GM19324 (cell line): Measurements from ENCODE around the gene ARHGEF4.
"Not testable (repeated sequence)": the region's sequence is repeated elsewhere in the genome, so short reads cannot be mapped to it uniquely, and the experiment has no call there.

Experiments used
- ATAC-seq: cut with Tn5 transposase; IDR thresholded peaks from one replicate; pipeline ENCODE4 v1.9.1; 2021; ENCODE audit warnings: mild to moderate bottlenecking, moderate library complexity; ENCODE audit not compliant: unreplicated experiment, low FRiP score

ARHGEF4 gene

DNA sequence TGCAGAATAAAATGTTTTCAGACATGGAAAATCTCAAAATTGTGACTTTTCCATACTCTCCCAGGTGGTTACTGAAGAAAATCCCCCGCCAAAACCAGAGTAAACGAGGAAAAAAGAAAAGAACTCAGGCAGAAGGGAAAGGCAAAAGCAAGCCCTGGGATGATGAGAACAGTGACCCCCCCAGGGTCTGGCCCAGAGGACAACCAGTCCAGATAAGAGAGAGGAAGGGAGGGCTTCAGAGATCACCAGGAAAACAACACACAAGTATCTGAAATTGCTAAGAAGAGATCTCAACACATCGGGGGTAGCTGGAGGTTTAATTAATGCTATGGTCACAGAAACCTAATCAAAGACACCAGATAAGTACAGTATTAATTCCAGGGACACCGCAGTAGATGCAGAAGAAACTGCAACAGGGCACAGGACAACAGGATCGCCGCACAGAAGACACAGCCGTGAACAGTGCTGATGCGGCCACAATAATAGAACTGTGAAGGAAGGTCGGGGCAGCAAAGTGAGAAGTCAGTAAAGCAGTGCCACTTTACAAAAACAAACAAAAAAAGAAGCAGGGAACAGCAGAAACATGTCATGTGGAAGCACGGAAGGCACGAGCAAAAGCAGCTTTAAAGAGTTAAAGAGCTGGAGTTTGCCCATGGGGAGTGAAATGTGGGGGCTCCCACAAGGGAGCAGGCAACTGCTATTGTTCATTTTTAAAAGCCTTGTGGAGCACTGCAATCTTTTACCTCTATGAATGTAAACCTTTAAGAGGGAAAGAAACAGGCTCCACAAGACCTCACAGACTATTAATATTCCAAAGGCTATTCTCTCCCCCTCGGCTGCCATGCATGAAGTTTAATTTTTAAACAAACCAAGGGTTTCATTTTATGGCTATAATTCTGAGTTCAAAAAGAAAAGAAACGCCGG, 228.1 kb downstream of the ARHGEF4 start:
- ATAC-seq = no peak

DNA sequence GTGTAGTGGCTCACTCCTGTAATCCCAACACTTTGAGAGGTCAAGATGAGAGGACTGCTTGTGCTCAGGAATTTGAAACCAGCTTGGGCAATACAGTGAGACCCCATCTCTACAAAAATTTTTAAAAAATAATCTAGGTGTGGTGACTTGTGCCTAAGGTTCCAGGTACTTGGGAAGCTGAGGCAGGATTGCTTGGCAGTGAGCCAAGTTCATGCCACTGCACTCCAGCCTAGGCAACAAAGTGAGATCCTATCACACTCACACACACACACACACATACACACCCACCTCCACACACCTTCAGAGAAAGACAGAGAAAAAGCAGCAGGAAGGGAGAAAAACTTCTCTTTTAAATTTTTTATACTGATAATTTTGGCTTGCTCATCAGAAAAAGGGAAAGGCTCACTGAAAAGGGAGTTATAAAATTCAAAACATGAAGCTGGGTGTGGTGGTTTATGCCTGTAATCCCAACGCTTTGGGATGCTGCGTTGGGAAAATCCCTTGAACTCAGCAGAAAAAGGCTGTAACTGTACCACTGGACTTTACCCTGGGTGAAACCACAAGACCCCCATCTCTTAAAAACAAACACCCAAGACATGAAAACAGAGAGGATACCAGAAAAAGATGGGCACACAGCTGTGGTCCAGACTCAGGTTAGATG, 230.9 kb downstream of the ARHGEF4 start:
- ATAC-seq = no peak

GRCh38 chr2:131068172-131068571, 231.5 kb downstream of the ARHGEF4 start:
- ATAC-seq = not testable (repeated sequence)

GRCh38 chr2:131075578-131075977, 238.9 kb downstream of the ARHGEF4 start:
- not testable (repeated sequence) for ATAC-seq

- no peak for ATAC-seq
These were observed 240.0 kb downstream of the ARHGEF4 start for GRCh38 chr2:131076707-131077106.

DNA sequence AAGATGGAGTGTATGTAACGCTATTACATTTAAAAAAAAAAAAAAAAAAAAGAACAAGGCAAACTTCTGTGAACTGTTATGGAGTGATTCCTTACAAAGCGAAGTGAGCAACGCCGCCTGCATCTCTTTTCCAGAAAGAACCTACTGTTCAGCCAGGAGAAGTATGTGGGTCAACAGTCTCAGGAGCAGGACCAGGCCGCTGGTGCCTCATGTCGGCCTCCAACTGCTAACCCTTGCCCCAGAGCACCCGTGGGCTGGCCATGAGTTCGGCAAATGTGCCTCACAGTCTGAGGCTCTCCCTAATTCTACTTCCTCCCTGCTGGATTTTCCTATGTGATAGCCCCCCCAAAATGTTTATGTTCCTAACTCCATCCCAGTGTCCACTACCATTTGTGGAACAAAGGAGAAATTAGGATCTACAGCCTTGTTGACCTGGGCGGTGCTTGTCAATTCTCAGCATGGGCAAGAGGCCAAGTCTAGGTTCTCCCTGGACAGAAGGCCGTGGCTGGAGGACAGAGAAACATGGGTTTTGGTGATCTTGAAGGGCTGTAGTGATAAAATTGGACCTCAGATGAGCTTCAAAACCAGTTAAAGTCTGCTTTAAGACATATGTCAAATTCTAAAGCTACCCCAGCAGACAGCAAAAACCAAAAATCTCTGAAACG, 240.6 kb downstream of the ARHGEF4 start:
- no peak for ATAC-seq

DNA sequence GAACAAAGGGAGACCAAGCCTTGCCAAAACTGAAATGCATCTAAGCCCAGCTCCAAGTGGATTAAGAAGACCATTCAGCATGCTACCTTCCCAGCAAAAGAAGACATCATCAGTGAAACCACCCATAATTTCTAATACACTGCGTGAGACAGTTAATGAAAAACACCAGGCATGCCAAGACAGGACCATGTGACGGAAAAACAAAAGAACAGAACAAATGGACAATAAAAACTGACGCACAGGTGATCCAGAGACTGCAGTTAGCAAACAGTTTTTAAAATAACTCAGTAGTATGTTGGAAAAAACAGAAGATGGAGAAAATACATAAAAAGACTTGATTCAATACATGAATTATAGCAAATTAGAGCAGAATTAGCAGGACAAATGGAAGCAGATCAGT, 241.3 kb downstream of the ARHGEF4 start:
- ATAC-seq = no peak

DNA sequence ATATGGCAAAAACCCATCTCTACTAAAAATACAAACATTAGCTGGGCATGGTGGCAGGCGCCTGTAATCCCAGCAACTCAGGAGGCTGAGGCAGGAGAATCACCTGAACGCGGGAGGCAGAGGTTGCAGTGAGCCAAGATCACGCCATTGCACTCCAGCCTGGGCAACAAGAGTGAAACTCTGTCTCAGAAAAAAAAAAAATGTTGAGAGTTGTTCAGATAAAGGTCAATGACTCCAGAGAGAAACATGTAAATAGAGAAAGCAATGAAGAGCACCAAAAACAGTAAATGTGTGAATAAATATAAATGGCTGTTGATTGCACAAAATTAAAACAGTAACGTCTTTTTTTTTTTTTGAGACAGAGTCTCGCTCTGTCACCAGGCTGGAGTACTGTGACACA, 243.2 kb downstream of the ARHGEF4 start:
- ATAC-seq = not testable (repeated sequence)

- ATAC-seq = no peak
These were observed 244.5 kb downstream of the ARHGEF4 start for GRCh38 chr2:131081190-131081589.

DNA sequence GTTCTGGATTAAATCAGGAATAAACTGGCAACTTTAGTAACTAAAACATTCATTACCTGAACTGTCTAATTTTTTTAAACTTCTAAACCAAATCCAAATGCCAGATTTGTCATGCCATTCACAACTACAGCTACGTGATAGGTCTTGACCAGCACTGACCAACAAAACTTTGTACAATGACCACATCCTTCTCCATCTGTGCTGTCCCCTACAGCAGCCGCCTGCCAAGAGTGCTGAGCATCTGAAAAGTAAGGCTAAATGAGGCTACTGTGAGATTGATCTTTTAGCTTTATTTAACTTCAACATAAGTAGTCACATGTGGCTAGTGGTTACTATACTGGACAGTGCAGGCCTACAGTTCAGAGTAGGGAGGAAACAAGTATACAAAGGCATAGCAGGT, 248.9 kb downstream of the ARHGEF4 start:
- ATAC-seq = no peak

- ATAC-seq = no peak
These were observed 255.8 kb downstream of the ARHGEF4 start for GRCh38 chr2:131092458-131093005.

DNA sequence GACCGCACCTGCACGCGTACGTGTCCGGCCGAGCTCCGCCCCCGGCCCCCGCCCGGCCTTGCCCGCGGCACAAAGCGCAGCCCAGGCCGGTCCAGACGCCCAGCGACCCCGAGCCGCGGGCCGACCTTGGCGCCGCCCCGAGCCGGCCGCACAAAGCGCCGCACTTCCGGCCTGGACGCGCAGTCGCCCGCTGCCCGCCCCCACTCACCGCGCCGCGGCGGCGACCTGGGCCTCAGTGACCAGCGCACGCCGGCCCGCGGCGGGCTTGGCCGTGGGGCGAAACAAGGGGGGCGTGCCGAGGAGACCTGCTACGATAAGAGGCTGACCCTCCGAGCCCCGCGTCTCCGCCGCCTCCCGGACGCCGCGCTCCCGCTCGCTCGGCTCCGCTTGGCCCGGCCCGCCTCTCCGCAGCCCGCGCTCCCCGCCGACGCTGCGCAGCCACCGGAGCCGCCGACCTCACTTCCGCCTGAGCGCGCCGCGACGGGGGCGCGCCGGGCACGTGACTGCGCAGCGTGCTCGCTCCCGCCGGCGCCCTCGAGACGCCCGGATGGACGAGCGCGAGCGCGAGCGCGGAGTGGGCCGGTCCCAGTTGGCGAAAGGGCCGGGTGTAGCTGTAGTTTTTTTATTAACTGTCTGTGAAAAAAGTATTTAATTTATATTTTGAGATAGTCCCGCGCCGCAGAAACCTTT, 256.4 kb downstream of the ARHGEF4 start, which contains the start of gene FAM168B:
TSS of gene FAM168B (minus strand) at position 455 of the 690 bp plus-strand sequence. CDS start 10,814 bp downstream, outside the sequence.
- peak; percentile 90 for ATAC-seq

DNA sequence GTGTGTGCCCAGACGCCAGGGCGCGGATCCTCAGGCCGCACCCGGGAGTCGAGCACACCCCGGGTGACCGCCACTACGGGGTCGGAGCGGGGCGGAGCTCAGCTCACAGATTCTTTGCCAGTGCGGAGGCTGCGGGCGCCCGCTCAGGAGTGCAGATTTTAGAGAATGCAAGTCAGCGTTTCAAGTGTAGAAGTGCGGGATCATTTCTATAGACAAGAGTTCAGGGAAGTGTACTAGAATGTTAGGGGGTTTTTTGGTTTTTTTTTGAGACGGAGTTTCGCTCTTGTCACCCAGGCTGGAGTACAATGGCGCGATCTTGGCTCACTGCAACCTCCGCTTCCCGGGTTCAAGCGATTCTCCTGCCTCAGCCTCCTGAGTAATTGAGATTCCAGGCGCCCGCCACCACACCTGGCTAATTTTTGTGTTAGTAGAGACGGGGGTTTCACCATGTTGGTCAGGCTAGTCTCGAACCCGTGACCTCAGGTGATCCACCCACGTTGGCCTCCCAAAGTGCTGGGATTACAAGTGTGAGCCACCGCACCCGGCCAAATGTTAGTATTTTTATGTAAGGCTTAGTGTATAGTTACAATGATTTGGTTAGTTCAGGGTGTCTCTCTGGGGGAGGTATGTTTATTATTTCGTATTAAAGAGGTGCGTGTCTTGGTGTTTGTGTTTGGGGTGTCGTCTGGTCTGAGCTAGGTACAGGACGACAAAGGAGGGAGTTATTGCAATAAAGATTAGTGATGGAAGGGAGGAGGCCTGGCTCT, 257.2 kb downstream of the ARHGEF4 start:
- peak; percentile 76 for ATAC-seq

GRCh38 chr2:131094463-131095281, 258.0 kb downstream of the ARHGEF4 start:
- ATAC-seq = no peak
